ENCODE measurements around the gene SERPINB1. TPM values are rescaled to one million over a fixed set of nuclear protein-coding genes. Genes with fewer than 3 reads are reported as not detected.
"Not testable (repeated sequence)": the region's sequence is repeated elsewhere in the genome, so short reads cannot be mapped to it uniquely, and the experiment has no call there.

The SERPINB1 gene
- total RNA-seq, 1 experiment from 2014 or later: 133 TPM

GRCh38 chr6:2862712-2863181 is 21.1 kb upstream of the SERPINB1 start:
- Histone ChIP-seq H4K20me1 (ENCODE audit: low read length) (no peaks in the 10 kb centered on the region), H3K9me3 (ENCODE audit: low read length) (no peaks in the 10 kb centered on the region), H3K36me3 (ENCODE audit: low read depth, low read length) (no peaks in the 10 kb centered on the region), H3K4me3 (ENCODE audit: low read length) (no peak overlapping the region), H3K9ac (ENCODE audit: low read length) (no peak overlapping the region), H2AFZ (ENCODE audit: low read length) (no peak overlapping the region), H3K79me2 (ENCODE audit: low read length) (no peaks in the 10 kb centered on the region), H3K27me3 (ENCODE audit: low read length) (no peaks in the 10 kb centered on the region), H3K27ac (ENCODE audit: low read length) (no peak overlapping the region), H3K4me1 (ENCODE audit: insufficient read depth, low read length) (peaks cover 14% of the 10 kb centered on the region), H3K4me2 (ENCODE audit: low read length) (no peak overlapping the region), H3F3A (ENCODE audit: low read length, unreplicated experiment) (no peaks in the 10 kb centered on the region), H3K9me2 (replicated peaks; ENCODE audit: low read length) (no peaks in the 10 kb centered on the region)
- ATAC-seq: no peak
- intact Hi-C loops (cut with micrococcal nuclease): no loop called here
- ChIA-PET CTCF (no interaction called here), POLR2A (ENCODE audit: unreplicated experiment) (no interaction called here)
- no TSS peak for BruUV-seq (replicated peaks)
- TF ChIP-seq EZH2phosphoT487 (IDR thresholded peaks at IDR 0.05; ENCODE audit: borderline replicate concordance, low read length) (no peak), CTCF (conservative IDR thresholded peaks at IDR 0.05; ENCODE audit: low read depth, low read length) (no peak), EZH2 (IDR thresholded peaks at IDR 0.05; ENCODE audit: low read length, unreplicated experiment) (no peak)
- no peak for DNase-seq

- no peaks in the 10 kb centered on the region for H4K20me1 ChIP-seq (ENCODE audit: low read length)
- TF ChIP-seq EZH2phosphoT487 (IDR thresholded peaks at IDR 0.05; ENCODE audit: borderline replicate concordance, low read length): no peak
- TF ChIP-seq CTCF (conservative IDR thresholded peaks at IDR 0.05; ENCODE audit: low read depth, low read length): no peak
- TF ChIP-seq EZH2 (IDR thresholded peaks at IDR 0.05; ENCODE audit: low read length, unreplicated experiment): no peak
- H3K9me3 ChIP-seq (ENCODE audit: low read length): no peaks in the 10 kb centered on the region
- no peak overlapping the region for H3K27ac ChIP-seq (ENCODE audit: low read length)
- ATAC-seq: no peak
- no peak overlapping the region for H3K4me3 ChIP-seq (ENCODE audit: low read length)
- ChIA-PET CTCF (no interaction called here), POLR2A (ENCODE audit: unreplicated experiment) (no interaction called here)
- no peak overlapping the region for H3K4me2 ChIP-seq (ENCODE audit: low read length)
- intact Hi-C loops (cut with micrococcal nuclease): no loop called here
- peaks cover 22% of the 10 kb centered on the region for H3K4me1 ChIP-seq (ENCODE audit: insufficient read depth, low read length)
- no peaks in the 10 kb centered on the region for H3K79me2 ChIP-seq (ENCODE audit: low read length)
- H3K9me2 ChIP-seq (replicated peaks; ENCODE audit: low read length): no peaks in the 10 kb centered on the region
- H3K27me3 ChIP-seq (ENCODE audit: low read length): no peaks in the 10 kb centered on the region
- no peaks in the 10 kb centered on the region for H3F3A ChIP-seq (ENCODE audit: low read length, unreplicated experiment)
- H3K36me3 ChIP-seq (ENCODE audit: low read depth, low read length): no peaks in the 10 kb centered on the region
- BruUV-seq (replicated peaks): no TSS peak
- no peak overlapping the region for H3K9ac ChIP-seq (ENCODE audit: low read length)
- DNase-seq: no peak
- H2AFZ ChIP-seq (ENCODE audit: low read length): no peak overlapping the region
Measured at GRCh38 chr6:2861822-2862164, 20.1 kb upstream of the SERPINB1 start.

GRCh38 chr6:2861060-2861821 is 19.6 kb upstream of the SERPINB1 start:
- Histone ChIP-seq H3K36me3 (ENCODE audit: low read depth, low read length) (no peaks in the 10 kb centered on the region), H3K79me2 (ENCODE audit: low read length) (no peaks in the 10 kb centered on the region), H3K4me1 (ENCODE audit: insufficient read depth, low read length) (peaks cover 19% of the 10 kb centered on the region), H3K4me2 (ENCODE audit: low read length) (no peak overlapping the region), H3K9me3 (ENCODE audit: low read length) (no peaks in the 10 kb centered on the region), H3K9me2 (replicated peaks; ENCODE audit: low read length) (no peaks in the 10 kb centered on the region), H3K27ac (ENCODE audit: low read length) (no peak overlapping the region), H3K27me3 (ENCODE audit: low read length) (no peaks in the 10 kb centered on the region), H3F3A (ENCODE audit: low read length, unreplicated experiment) (no peaks in the 10 kb centered on the region), H3K4me3 (ENCODE audit: low read length) (no peak overlapping the region), H2AFZ (ENCODE audit: low read length) (no peak overlapping the region), H3K9ac (ENCODE audit: low read length) (no peak overlapping the region), H4K20me1 (ENCODE audit: low read length) (no peaks in the 10 kb centered on the region)
- no peak for TF ChIP-seq EZH2 (IDR thresholded peaks at IDR 0.05; ENCODE audit: low read length, unreplicated experiment)
- no peak for TF ChIP-seq CTCF (conservative IDR thresholded peaks at IDR 0.05; ENCODE audit: low read depth, low read length)
- no peak for TF ChIP-seq EZH2phosphoT487 (IDR thresholded peaks at IDR 0.05; ENCODE audit: borderline replicate concordance, low read length)
- POLR2A ChIA-PET (ENCODE audit: unreplicated experiment): no interaction called here
- DNase-seq (no peak), ATAC-seq (no peak)
- CTCF ChIA-PET: no interaction called here
- BruUV-seq (replicated peaks): no TSS peak
- intact Hi-C loops (cut with micrococcal nuclease): no loop called here

- intact Hi-C loops (cut with micrococcal nuclease); BruUV-seq (replicated peaks); CTCF ChIA-PET: not testable (repeated sequence)
Measured at GRCh38 chr6:2860706-2861059, 19.0 kb upstream of the SERPINB1 start.

More at GRCh38 chr6:2860706-2861059, 19.0 kb upstream of the SERPINB1 start:
- H3K36me3 ChIP-seq (ENCODE audit: low read depth, low read length); H3K9ac ChIP-seq (ENCODE audit: low read length); H3K79me2 ChIP-seq (ENCODE audit: low read length); H2AFZ ChIP-seq (ENCODE audit: low read length); H3F3A ChIP-seq (ENCODE audit: low read length, unreplicated experiment); DNase-seq; H3K4me2 ChIP-seq (ENCODE audit: low read length); H3K27ac ChIP-seq (ENCODE audit: low read length); H4K20me1 ChIP-seq (ENCODE audit: low read length); H3K9me3 ChIP-seq (ENCODE audit: low read length); H3K27me3 ChIP-seq (ENCODE audit: low read length); POLR2A ChIA-PET (ENCODE audit: unreplicated experiment); H3K9me2 ChIP-seq (replicated peaks; ENCODE audit: low read length); H3K4me3 ChIP-seq (ENCODE audit: low read length); ATAC-seq: not testable (repeated sequence)
- peaks cover 14% of the 10 kb centered on the region for H3K4me1 ChIP-seq (ENCODE audit: insufficient read depth, low read length)

All from PC-3 (cell line).